Bone marrow (tissue), 2 donors: Measurements from ENCODE around the gene THTPA.

Experiments used
- DNase-seq, 2 donors: peaks; one replicate each; lab custom pipeline; 2025; lab: John Stamatoyannopoulos, UW

Gene THTPA

DNA sequence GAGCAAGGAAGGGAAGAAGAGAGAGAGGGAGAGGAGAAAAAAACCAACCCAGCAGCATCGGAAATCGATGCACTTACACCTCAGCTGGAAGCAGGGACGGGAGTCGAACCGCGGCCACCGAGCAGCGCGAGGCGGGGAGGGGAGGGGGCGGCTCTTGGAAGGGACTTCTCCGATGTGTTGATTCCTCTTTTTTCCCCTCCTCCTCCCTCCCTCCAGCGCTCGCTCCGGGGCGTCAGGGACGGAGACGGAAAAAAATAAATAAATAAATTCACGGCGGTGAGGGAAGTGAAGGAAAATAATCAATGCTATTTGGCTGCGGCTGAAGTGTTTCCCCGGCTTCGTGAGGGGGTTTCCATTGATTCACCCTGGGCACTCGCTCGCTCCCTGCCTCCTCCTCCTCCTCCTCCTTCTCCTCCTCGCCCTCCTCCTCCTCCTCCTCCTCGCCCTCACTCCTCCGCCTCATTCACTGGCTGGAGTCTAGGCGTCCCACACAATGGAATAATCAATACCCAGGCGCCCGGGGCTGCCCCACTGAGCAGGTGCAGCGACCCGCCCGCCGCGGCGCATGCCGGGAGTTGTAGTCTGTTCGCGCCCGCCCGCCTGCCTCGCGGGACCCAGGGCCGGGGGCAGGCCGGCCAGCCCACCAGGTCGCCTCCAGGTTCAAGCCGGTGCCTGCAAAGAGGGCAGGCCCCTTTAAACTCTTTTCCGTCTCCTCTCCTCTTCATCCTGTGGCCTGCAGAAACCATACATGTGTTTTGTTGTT lies 4.6 kb upstream of the THTPA start, which contains the start of gene ZFHX2:
Gene ZFHX2, minus strand, starts transcription at position 500 of the 763 bp plus-strand sequence. CDS start 16,440 bp downstream, outside the sequence.
- DNase-seq = peak; percentile 39 to 40

DNA sequence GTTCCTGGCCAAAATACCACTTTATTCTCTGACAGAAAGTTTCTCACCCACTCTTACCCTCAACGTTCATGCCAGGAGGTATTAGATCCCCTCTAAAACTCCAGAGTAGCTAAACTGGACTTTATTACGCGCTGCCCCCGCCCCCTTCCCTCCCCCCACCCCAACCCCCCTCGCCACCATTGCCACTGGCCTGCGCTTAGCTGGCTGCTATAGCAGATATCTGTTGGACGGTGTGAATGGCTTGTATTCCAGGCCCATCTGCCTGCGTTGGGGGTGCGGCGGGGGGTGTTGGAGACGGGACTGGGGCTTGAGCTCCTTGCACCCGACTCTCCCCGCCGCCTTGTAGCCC lies 564 bp upstream of the THTPA start:
- DNase-seq = no peak

DNA sequence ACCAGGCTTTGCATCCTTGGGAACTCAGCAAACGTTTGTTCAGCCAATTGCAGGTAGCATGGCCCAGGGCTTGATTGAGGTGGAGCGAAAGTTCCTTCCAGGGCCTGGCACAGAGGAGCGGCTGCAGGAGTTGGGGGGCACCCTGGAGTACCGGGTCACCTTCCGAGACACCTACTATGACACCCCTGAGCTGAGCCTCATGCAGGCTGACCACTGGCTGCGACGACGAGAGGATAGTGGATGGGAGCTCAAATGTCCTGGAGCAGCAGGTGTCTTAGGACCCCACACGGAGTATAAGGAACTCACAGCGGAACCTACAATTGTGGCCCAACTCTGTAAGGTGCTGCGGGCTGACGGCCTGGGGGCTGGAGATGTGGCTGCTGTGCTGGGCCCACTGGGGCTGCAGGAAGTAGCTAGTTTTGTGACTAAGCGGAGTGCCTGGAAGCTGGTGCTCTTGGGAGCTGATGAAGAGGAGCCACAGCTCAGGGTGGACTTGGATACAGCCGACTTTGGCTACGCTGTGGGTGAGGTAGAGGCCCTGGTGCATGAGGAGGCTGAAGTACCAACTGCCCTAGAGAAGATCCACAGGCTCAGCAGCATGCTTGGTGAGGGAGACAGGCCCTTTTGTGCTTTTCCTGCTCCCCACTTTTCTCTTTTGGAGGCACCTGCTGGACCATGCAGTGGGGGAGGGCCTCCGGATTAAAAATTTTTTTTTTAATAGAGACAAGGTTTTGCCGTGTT lies 799 bp downstream of the THTPA start:
- no peak for DNase-seq

DNA sequence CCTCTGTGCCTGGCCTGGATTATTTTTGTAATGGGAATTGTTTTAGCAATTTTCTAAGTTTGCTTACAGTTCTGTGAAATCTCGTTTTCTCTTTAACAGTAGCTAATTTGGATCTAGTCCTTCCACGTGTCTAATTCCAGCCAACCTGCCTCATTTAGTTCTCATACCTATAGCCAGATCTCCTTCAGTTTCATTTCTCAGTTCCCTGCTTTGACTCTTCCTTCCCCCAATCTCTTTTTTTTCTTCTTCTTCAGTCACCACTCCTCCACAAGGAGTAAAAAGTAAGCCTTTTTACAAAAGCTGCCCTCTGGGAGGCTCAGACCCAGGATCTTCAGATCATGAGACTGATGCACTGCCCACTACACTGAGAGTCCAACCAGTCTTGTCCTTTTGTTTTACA lies 1.4 kb downstream of the THTPA start:
- no peak for DNase-seq

DNA sequence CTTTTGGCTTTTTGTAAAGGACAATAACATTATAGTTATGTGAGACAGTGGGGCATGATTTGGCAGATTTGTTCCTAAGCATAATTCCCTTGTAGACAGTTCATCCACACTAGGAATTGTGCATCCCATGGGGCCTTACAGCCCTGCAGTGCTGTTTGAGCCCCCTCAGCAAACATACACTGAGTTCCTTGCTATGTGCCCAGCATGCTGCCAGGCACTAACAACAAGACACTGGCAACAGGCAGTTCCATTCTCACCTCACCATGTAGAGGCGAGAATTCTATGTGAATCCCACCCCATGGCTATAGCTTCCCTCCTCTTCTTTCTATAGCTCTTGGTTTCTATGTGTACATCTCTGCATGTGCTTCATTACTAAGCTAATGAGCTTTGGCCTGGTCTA lies 1.9 kb downstream of the THTPA start:
- DNase-seq = no peak

DNA sequence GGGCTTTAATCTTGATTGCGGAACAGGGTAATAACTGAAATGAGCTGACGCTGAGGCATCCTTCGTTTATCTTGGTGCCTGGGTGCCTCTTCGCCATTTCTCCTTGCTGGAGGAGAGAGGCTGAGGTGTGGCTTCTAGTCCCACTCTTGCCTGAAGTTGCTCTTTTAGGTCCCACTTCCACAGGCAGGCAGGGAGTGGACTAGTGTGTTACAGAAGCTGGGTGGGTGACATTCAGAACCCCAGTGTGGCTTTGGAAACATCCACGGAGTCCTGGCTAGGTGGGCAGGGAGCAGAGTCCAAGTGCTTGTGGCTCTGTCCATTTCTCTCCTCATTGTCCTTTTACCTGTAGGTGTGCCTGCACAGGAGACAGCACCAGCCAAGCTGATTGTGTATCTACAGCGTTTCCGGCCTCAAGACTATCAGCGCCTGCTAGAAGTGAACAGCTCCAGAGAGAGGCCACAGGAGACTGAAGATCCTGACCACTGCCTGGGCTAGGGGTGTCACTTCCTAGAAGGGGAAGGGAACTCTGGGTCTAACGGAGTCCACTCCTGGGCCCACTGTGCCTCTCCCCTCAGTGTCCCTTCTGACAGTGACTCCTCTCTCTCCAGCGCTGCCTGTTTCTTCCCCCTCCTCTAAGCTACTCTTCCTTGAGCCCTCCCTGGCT lies 2.4 kb downstream of the THTPA start:
- no peak for DNase-seq

DNA sequence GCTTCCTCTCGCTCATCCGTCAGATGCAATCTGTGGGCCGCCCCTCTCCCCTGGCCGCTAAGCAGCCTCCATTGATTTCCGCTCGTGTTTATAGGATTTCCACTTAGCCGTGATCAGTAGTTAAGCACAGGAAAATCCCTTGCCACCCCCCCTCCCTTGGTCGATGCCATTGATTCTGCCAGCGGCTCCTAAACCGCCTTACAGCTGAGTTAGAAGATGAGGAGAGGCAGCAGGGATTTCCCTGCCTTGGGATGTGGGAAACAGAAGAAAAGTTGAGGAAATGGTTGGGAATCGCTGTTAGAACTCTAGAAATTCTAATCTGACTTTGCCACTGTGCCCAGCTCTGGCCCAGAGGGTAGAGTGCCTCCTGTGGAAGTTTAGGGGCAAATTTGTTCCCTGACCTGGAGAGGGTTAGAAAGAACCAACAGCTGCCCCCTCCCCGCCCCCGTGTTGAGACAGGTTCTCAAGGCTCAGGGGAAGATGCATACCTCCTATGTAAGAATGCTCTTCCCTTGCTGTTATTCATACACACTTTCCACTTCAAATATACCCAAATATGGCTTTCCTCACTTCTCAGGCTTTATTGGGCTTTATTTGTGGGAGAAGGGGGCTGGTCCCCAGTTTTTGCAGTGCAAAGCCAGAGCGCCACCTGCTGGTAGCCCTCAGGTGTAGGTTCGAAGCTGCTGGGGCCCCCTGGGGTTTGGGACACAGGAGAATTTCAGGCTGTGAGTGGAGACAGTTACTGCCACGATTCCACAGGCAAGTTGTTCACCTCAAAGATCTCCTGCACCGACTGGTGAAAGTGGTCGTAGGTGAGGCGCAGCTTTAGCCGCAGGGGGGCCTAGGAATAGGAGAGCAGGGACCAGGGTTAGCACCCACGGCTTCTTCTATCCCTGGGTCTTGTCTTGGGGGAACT lies 3.2 kb downstream of the THTPA start:
- DNase-seq = peak; percentile 14 to 18

DNA sequence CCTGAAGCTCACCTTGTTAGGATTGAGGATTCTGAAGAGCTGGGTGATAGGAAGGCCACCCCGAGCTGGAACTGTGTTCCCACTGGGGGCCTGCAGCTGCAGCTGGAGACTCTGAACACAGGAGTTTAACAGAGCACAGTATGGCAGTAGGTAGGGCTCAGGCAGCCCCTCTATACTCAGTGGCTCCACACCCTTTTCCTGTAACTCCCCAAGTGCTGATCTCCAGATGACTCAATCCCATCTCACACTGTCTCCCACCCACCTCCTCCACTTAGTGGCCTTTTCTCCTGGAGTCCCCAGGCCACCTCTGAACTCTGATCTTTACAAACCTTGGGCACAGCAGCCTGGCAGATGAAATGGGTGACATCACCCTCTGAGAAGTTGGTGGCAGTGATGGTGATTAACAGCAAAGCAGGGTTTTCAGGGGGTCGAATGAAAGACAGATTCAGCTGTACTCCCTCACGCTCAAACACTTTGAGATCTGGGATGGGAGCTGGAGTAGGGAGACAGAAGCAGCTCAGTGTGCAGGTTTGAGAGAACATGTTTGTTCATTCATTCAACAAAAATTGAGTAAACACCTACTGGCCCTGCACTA lies 4.0 kb downstream of the THTPA start:
- DNase-seq = no peak

DNA sequence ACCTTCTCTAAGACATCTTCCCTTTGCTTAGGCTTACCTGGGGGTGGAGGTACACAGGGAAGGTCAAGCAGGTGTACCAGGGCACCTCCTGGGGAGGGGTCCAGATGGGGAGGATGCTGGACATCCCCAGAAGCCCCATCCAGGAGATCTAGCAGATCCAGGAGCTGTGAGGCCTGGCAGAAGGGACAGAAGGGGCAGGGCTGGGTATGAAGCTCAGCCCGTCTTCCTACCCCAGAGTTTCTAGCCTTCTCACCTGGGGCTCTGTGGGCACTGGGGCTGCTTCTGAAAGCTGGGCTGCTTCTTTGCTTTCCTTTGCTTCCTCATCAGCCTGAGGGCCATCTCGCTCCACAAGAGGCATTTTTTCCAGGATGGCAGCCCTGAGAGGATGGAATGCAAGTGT lies 5.2 kb downstream of the THTPA start:
- DNase-seq = no peak

DNA sequence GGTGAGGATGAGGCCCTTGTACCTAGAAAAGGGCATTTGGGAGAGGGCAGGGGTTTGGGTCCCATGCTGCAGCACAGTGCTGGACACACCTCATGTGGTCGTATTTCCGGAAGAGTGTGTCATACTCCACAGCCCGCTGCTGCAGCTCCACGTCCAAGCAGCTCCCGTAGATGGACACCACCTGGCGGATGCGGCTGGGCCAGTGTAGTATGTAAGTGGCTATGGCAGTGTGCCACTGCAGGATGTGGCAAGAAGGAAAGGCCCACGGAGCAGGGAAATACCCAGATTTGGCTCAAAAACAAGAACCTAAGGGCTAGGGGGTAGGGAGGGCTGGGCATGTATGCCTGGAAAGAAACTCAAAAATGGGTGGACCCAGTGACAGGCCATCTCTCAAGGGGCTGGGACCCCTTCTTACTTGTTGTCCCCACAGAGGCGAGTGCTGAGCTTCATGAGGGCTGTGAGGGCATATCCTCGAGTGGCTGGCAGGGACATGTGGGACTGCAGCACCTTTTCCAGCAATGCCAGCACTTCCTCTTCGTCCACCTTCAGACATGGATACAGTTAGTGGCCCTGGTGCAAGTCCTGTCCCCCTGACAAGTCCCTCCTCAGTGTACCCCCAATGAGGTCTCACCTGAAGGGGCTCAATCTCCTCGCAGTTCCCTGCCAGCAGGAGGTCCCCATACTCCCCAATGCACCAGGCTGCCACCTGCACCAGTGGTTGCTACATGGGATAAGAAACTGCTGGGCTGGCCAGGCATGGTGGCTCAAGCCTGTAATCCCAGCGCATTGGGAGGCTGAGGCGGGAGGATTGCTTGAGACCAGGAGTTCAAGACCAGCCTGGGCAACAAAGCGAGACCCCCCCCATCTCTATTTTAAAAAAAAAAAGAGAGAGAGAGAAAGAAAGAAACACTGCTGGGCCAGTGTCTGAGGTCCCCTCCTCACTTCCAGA lies 6.1 kb downstream of the THTPA start:
- DNase-seq = no peak

DNA sequence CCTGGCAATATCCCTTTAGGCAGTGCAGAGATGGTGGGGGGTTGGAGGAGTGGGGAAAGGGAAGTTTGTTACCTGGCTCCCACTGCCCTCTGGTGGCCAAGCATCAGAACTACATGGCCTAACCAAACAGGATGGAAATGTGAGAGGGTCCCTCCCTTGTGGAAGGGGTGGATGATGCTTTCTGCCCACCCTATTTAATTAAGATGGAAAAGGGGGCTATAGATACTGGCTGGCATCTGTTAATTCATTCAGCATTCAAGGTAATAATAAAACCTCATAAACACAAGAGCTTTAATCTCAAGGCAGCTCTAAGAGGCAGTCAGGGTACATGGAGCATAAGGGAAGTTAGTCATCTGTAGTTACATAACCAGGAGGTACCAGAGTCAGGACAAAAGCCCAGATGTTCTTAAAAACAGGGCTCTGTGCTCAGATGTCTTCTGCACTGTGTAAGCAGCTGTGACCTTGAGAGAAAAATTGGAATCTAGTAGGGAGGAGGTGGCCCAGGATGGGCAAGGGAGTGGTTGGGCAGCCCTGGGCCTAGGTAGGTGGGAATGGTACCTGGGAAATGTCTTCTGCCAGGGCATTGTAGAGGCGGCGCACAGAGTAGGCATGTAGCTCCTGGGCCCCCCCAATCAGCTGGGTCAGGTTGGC lies 6.9 kb downstream of the THTPA start:
- DNase-seq = peak in 1 of 2 donors; percentile 62

DNA sequence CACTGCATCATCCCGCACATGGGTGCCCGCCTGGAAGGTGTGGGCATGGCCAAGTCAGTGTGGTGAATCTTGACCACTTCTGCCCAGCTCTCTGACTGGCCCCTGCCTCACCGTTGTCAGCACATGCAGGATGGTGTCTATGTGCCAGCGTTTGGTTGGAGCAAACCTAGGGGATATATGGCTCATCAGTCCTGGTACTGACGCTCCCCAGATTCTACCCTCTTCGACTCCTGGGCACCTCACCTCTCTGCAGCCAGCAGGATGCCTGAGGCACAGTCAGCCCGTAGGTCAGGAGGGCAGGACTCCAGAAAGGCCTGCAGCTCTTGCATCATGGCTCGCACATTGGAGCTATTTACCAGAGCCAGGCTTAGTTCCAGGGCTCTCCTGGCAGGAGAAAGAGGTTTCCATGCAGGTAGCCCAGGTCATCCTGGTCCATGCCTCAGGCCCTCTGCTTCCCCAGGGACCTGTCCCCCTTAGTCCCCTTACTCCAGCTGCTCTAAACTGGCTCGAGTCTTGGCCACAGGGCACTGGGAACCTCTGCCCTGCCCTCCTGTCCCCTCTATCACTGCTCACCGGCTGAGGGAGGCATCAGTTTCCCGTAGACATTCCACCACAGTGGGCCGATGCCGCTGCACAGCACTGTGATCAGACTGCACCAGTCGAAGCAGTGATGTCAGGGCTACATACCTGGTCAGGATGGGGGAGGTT lies 7.6 kb downstream of the THTPA start:
- no peak for DNase-seq

DNA sequence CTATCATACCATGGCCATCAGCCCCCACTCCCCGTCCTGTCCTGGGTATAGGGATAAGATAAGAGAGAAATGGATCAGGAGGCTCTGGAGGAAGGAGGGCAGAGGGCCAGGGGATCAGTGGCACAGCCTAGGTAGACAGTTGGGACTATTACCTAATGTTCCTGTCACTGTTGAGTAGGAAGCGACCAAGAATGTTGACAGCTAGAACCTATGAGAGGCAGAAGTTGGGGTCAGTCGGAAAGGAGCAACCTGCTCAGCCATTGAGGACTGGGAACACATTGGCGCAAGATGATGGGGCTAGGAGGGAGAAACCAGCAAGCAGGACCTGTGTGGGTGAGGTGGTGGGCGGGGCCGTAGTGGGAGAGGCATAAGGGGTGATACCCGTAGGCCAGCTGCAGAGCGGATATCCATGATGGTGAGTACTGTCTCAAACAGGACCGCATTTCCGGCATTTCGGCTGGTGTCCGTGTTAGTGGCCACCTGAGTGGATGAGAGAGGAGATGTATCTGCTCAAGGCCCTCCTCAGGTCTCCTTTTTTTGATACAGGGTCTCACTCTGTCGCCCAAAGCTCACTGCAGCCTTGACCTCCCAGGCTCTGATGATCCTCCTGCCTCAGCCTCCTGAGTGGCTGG lies 8.2 kb downstream of the THTPA start:
- no peak for DNase-seq

DNA sequence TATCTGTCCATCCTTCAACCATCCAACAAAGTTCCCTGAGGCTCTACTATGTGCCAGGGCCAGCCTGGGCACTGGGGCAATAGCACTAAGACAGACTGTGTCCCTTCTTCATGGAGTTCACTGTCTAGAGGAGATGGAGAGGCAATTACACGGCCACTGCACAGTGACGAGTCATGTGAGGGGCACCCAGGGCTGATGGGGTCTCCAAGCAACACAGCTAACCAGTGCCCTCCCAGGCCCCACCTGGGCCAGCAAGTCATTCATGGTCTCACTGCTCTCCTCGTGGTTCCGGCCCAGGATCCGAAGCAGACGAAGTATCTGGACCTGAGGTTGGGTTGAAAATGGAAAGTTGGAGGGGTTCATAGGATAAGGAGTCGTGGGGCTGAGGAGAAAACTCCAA lies 8.8 kb downstream of the THTPA start:
- DNase-seq = no peak

DNA sequence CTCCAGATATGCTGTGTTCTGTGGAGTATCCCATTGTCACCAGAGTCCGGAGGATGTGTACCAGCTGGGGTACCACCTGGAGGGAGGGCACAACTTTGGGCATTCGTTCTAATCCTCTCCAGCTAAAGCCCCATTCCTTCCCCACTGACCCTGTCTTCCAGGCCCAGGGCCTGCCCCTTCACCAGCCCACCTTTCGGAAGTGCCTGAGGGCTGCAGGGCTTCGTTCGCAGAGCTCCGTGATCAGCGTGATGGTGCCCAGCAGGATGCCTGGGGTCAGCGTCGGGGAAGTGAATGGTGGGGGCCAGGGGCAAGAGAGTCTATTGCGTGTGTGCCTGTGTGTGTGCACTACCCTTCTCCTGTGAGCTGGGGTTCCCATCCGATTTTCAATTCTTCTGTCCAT lies 9.6 kb downstream of the THTPA start:
- DNase-seq = no peak

DNA sequence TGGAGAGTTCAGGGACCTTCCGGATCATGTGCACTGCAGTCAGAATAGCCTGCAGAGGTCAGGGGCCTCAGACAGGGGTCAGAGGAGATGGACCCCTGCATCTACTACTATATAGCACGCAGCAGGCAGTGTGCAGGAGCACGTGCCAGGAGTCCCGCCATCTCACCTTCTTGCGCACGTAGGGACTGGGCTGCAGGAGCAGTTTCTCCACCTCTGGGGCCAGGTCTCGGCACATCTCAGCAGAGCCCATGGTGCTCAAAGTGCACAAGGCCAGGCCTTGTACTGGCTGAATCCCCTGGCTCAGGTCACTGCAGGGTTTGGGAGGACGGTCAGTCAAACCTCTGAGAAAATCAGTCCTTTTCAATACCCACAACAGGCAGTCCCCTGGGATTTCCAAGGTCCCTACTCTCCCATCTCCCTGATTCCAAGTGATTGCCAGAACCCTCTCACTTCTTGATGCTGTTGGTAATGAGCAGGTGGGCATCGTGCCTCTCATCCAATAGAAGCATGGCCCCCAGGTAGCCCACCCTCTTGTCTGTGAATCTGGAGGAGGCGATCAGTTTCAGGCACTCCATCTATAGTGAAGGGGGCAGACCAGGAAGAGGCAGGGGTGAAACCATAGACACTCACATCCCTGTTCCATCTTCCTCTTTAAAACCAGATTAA lies 10.2 kb downstream of the THTPA start:
- no peak for DNase-seq

DNA sequence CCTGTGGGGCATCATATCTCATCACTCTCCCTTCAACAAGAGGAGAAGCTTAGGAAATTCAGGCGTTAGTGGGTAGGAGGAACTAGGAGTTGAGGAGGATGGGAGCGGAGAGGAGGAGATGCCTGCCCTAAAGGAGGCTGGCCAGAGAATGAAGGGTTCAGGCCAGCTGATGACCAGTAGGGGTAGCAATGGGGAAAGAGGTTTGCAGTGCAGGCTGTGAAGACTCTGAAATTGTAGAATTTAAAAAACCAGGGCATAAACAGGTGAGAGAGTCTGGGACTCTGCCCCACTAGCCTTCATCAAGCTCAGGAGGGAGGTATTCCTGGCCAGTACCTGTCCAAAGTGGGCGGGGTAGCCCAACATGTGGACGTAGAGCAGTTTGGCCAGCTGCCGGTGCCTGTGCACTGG lies 10.7 kb downstream of the THTPA start:
- no peak for DNase-seq
